ENCODE data around the gene B4GALT6. TPM values are rescaled to one million over a fixed set of nuclear protein-coding genes. Genes with fewer than 3 reads are reported as not detected.

B4GALT6 gene
- total and polyA plus RNA-seq, 10 of the 15 experiments (the other 5 are each of a cell fraction or from before 2014, with no cell fraction given), result 11.9 to 47.4 (median 18.0) TPM

- peak; percentile 95 for TF ChIP-seq BCL3 (IDR thresholded peaks at IDR 0.05; ENCODE audit: borderline replicate concordance, insufficient read depth, low read depth, low read length, poor library complexity, severe bottlenecking)
- TF ChIP-seq SUPT20H (IDR thresholded peaks at IDR 0.05; ENCODE audit: borderline replicate concordance, control insufficient read depth, low read depth, low read length), result no peak
- TF ChIP-seq PML (IDR thresholded peaks at IDR 0.05; ENCODE audit: low read length), result peak; percentile 82; the same call in 1 of the 2 replicates
- TF ChIP-seq RAD51 (IDR thresholded peaks at IDR 0.05), result peak; percentile 37
- TF ChIP-seq ZNF217 (IDR thresholded peaks at IDR 0.05), result 0 out of 2 replicates have a peak, but pooled peaks have one; percentile 57
- TF ChIP-seq ZNF622 (IDR thresholded peaks at IDR 0.05), result no peak
- TF ChIP-seq BCL11A (IDR thresholded peaks at IDR 0.05; ENCODE audit: low read depth, low read length), result peak; percentile 97
- TF ChIP-seq PBX3 (IDR thresholded peaks at IDR 0.05; ENCODE audit: insufficient replicate concordance, low read depth, low read length), result no peak
- TF ChIP-seq NBN (IDR thresholded peaks at IDR 0.05), result peak; percentile 93
- TF ChIP-seq ZBED1 (IDR thresholded peaks at IDR 0.05; ENCODE audit: borderline replicate concordance), result peak; percentile 93
- no peak for TF ChIP-seq RBBP5 (conservative IDR thresholded peaks at IDR 0.05)
- TF ChIP-seq RELA (IDR thresholded peaks at IDR 0.05; ENCODE audit: borderline replicate concordance, partially characterized antibody), result peak; percentile 97
- TF ChIP-seq ELK1 (IDR thresholded peaks at IDR 0.05; ENCODE audit: low read depth, low read length), result no peak
- TF ChIP-seq TCF7 (IDR thresholded peaks at IDR 0.05; ENCODE audit: borderline replicate concordance), result no peak; the same call in 1 of the 2 replicates
- no peak for TF ChIP-seq ZBTB33 (IDR thresholded peaks at IDR 0.05)
- no peak for TF ChIP-seq NKRF (conservative IDR thresholded peaks at IDR 0.05)
- TF ChIP-seq SUZ12 (IDR thresholded peaks at IDR 0.05; ENCODE audit: unreplicated experiment), result no peak
- no peak for TF ChIP-seq PAX8 (IDR thresholded peaks at IDR 0.05)
- no peak for TF ChIP-seq NFXL1 (IDR thresholded peaks at IDR 0.05; ENCODE audit: borderline replicate concordance)
- TF ChIP-seq SIX5 (IDR thresholded peaks at IDR 0.05; ENCODE audit: low read depth, low read length, severe bottlenecking), result no peak
- TF ChIP-seq EZH2 (IDR thresholded peaks at IDR 0.05; ENCODE audit: borderline replicate concordance, control insufficient read depth, low read depth, low read length), result no peak
- TF ChIP-seq ZNF207 (IDR thresholded peaks at IDR 0.05; ENCODE audit: borderline replicate concordance), result no peak
Measured at GRCh38 chr18:31657823-31658669, 26.3 kb downstream of the B4GALT6 start (continued).
